ENCODE results near the gene PIAS3.

The PIAS3 gene

DNA sequence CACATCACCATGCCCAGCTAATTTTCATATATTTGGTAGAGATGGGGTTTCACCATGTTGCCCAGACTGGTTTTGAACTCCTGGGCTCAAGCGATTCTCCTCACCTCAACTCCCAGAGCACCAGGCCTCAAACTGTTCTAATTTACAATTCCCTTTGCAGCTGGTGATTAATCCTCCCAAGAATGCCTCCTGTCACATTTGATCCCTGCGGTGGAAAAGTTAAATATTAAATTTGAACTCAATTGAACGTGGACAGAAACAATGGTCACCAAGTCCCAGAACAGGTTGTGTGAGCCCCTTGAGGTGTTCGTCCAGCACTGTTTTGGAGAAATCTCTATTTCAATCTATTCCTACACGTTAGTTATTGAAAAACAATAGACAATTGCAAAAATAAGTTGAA, 28.8 kb upstream of the PIAS3 start:
- H3K27ac ChIP-seq = peak overlapping the region in 1 of 2 donors; percentile 37
- DNase-seq (ENCODE audit: low spot score) = no peak

DNA sequence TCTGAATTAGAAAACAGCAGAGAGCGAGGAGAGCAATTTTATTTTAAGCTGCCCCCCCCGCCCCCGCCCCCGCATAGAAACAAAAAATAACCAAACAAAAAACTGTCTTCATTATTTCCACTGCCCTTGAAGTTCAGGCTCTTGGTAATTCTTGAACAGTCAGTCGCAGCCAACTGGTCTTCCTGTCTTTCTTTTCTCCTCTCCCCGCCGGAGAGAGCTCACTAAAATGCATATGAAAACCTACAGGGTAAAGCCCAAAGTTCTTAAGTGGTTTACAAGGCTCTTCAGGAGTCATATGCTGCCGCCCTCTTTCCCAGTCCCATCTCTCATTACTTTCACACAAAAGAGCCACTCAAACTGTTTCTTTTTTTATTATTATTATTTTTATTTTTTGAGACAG, 27.9 kb upstream of the PIAS3 start:
- DNase-seq (ENCODE audit: low spot score) = no peak
- TF ChIP-seq, protein P1, sequence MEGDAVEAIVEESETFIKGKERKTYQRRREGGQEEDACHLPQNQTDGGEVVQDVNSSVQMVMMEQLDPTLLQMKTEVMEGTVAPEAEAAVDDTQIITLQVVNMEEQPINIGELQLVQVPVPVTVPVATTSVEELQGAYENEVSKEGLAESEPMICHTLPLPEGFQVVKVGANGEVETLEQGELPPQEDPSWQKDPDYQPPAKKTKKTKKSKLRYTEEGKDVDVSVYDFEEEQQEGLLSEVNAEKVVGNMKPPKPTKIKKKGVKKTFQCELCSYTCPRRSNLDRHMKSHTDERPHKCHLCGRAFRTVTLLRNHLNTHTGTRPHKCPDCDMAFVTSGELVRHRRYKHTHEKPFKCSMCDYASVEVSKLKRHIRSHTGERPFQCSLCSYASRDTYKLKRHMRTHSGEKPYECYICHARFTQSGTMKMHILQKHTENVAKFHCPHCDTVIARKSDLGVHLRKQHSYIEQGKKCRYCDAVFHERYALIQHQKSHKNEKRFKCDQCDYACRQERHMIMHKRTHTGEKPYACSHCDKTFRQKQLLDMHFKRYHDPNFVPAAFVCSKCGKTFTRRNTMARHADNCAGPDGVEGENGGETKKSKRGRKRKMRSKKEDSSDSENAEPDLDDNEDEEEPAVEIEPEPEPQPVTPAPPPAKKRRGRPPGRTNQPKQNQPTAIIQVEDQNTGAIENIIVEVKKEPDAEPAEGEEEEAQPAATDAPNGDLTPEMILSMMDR (IDR thresholded peaks at IDR 0.05) = no peak
- Histone ChIP-seq H3K4me3 (no peak overlapping the region), H3K27ac (peak overlapping the region; percentile 13 to 33)

More for the DNA sequence above, 28.8 kb upstream of the PIAS3 start:
- no peak overlapping the region for H3K4me3 ChIP-seq
- TF ChIP-seq, protein P1 (IDR thresholded peaks at IDR 0.05) = no peak

DNA sequence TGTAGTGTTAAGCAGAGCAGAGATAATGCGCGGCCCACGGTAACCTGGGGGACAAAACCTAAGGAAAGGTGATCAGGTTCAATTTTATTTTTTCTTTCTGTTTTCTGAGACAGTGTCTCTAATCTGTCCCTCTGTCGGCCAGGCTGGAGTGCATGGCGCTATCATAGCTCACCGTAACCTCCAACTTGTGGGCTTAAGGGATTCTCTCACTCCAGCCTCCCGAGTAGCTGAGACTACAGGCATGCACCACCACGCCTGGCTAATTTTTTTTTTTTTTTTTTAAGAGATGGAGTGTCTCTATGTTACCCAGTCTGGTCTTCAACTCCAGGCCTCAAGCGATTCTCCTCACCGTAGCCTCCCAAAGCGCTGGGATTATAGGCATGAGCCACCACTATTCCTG, 27.5 kb upstream of the PIAS3 start:
- DNase-seq (ENCODE audit: low spot score) = no peak
- Histone ChIP-seq H3K27ac (peak overlapping the region; percentile 33 to 75), H3K4me3 (peak overlapping the region; percentile 82)
- TF ChIP-seq, protein P1 (IDR thresholded peaks at IDR 0.05) = no peak

DNA sequence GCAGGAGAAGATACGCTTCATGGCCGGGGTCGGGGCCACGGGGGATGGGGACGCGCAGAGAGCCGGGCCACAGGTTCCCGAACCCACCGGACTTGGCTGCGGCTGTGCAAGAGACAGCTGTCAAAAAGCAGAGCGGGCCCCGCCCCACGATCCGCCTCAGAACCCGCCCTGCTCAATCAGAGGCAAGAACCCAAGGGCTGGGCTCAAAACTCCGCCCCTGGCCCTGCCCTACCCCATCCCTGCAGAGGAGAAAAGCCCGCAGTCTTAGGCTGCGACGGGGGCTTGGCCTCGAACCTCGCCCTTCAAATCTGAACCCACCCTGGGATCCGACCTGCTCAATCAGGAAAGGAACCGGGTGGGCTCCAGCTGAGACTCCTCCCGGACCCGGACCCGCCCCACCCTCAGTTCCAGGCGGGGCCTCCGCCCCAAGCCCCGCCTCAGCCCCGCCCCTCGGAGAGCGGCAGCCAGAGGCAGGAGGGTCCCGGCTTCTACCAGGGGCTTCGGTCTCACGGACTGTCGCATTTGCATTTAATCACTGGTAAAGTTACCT, 26.9 kb upstream of the PIAS3 start, which contains the start of gene ANKRD35:
Gene ANKRD35 (minus strand): TSS at position 129 of the 550 bp plus-strand sequence. CDS start 108 bp downstream, at position 21.
- TF ChIP-seq, protein P1 (IDR thresholded peaks at IDR 0.05) = no peak
- peak; percentile 88 for DNase-seq (ENCODE audit: low spot score)
- peak within 1 kb of the TSS; percentile 33 to 75 for H3K27ac ChIP-seq
- H3K4me3 ChIP-seq = peak within 1 kb of the TSS; percentile 82

DNA sequence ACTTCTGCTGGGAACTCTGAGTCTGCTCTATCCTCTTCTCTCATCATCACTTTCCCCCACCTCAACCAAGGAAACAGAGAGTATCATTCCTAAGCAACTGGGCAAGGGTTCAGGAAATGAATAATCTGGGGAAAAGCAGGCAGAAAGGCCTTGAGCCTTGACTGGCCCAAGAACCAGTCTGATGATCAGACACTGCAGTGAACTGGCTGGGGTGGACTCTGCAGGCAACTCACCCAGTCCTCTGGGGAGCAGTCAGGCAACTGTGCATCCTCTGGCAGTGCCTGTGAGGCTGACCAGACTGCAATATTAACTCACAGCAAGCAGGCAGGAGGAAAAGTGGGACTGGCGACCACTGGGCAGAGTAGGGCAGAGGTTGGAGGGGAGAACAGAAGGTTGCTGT, 25.8 kb upstream of the PIAS3 start:
- TF ChIP-seq, protein P1 (IDR thresholded peaks at IDR 0.05) = no peak
- H3K4me3 ChIP-seq = no peak overlapping the region
- no peak for DNase-seq (ENCODE audit: low spot score)
- no peak overlapping the region for H3K27ac ChIP-seq

DNA sequence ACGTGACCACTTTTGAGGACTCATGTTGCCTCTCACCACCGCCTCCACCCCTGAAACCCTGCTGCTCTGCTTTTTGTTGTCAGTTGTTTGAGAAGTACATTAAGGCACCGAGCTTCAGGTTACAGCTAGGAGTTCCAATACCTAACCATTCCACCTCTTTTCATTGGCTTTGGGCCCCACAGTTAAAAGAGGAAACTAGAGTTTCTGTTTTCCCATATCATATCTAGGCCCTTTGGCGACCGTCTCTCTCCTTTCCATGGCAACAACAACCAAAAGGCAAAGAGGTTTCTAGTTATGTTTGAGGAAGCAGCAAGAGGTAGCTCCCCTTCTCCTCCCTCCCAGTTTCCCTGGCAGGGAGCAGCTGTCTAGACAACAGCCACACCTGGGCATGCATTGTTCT, 20.9 kb upstream of the PIAS3 start:
- DNase-seq (ENCODE audit: low spot score) = no peak
- TF ChIP-seq, protein P1 (IDR thresholded peaks at IDR 0.05) = no peak
- Histone ChIP-seq H3K27ac (no peak overlapping the region), H3K4me3 (no peak overlapping the region)

DNA sequence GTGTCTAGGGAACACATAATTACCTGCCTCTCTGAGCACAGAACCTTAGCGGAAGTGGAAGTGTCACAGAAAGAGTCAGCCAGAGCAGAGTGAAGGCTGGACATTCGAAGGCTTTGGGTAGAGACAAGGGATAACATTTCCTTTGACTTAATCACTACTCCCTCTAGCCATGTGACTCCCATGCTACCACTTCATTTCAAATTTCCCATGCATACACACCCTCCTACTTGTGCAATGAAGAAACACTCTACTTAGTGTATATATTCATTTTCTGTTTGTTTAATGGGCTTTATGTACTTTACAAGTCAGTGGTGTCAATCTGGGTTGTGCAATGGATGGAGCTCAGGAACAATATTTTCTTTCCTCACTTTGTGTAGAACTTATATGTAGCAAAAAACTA, 19.8 kb upstream of the PIAS3 start:
- no peak overlapping the region for H3K27ac ChIP-seq
- TF ChIP-seq, protein P1 (IDR thresholded peaks at IDR 0.05) = no peak

More for the DNA sequence above, 19.8 kb upstream of the PIAS3 start:
- DNase-seq (ENCODE audit: low spot score) = no peak
- no peak overlapping the region for H3K4me3 ChIP-seq

Measured in coronary artery (tissue), 2 donors.